GM21825 (cell line): ENCODE measurements around the gene COL6A1.
"Not testable (repeated sequence)": the region's sequence is repeated elsewhere in the genome, so short reads cannot be mapped to it uniquely, and the experiment has no call there.

Source experiments
- ATAC-seq: cut with Tn5 transposase; IDR thresholded peaks from one replicate; pipeline ENCODE4 v1.9.1; 2021; ENCODE audit warnings: mild to moderate bottlenecking, moderate library complexity; ENCODE audit not compliant: unreplicated experiment

Gene COL6A1

DNA sequence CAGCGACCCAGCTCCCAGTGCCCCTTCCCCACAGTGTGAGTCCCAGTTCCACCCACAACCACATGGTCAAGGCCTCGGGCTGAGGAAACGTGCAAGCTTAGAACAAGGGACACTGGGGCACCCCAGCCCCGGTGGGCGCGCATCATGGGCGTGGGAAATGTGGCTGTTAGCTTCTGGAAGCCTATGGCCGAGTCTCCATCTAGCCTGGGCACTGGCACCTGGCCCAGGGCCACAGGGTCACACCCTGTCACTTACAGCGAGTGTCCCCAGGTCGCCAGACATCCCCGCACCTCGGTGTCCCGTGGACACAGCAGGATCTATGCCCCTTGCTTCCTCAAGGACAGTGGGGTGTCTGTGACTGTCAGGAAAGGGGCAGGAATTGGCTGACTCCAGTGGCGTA lies 37.0 kb upstream of the COL6A1 start:
- ATAC-seq: no peak

DNA sequence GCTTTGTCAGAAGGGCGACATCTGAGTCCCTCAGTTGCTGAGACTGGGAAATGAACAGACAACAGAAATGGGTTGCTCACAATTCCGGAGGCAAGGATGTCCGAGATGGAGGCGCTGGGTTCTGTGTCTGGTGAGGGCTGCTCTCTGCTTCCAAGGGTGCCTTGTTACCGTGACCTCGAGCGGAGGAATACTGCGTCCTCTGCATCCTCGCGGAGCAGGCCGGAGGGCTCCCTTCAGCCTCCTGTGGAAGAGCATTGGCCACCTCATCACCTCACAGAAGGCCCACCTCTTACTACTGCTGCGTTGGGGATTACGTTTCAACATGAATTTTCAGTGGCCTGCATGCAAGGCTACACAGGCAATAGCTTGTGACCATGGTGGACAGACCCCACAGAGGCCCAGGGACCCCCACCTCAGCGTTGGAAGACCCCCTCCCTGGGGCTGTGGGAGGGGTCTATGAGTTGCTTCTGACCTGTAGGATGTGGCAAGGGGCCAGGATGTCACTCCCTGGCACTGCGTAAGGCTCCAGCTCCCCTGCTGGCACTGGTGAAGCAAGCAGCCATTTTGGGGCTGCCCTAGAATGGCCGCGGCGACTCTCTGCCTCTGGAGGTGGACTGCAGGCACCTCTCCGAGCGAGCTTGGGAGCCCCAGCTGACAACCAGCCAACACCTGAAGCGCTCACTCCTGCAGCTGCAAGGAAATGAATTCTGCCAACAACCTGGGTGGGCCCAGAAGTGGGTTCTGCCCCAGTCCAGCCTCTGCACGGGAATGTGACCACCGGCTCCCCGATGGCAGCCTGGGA lies 36.3 kb upstream of the COL6A1 start:
- no peak for ATAC-seq

DNA sequence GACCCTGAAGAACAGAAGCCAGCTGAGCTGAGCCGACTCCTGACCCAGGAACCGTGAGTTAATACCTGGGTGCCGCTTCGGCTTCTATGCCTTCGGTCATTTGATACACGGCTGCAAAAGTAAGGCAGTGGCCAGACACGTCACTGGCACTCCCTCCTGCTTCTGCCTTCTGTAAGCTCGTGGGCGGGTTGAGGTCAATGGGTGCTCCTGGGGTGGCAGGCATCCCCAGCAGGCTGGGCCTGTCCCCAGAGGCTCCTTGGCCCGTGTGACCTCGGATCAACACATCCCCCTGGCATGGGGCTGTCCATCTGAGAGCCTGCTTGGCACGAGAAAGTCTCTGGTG lies 35.7 kb upstream of the COL6A1 start:
- ATAC-seq: no peak

GRCh38 chr21:45947296-45947695 lies 34.3 kb upstream of the COL6A1 start:
- no peak for ATAC-seq

GRCh38 chr21:45947716-45948255 lies 33.8 kb upstream of the COL6A1 start:
- no peak for ATAC-seq

- no peak for ATAC-seq
Observed at GRCh38 chr21:45948576-45949141, 32.9 kb upstream of the COL6A1 start.

- no peak for ATAC-seq
Observed at GRCh38 chr21:45949928-45950739, 31.4 kb upstream of the COL6A1 start.

DNA sequence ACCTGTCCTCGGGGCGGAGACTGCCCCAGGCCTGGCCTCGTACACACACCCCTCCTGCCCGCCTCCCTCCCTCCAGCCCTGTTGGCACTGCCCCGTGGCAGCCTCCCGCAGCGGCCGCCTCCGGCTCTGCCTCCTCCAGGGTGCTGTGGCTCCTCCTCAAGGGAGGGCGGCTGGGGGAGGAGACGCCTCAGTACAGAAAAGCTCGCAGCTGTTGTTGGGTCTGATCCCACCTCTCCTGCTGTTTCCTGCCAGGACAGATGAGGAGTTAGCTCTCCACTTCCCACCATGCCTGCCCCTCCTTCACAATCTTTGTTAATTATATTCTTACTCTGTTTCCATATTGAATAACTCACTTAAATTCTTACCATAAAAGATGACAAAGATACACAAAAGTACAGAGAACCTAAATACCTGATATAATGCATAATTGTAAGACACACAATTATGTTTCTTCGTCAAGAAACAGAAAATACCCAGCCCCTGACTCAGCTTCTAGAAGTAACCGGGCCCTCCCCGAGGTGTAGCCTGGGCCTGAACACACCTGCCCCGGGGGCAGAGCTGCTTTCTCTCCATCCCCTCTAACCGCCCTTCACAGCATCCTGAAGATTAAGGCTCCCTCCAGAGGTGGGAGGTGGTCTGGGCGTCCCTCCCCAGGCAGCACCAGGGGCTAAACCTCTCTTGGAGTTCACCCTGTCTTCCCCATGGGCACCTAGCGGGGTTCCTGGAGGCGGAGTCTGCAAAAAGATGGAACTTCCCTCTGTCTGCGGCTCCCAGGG lies 30.6 kb upstream of the COL6A1 start:
- ATAC-seq: no peak

- ATAC-seq: no peak
Observed at GRCh38 chr21:45951676-45952075, 29.9 kb upstream of the COL6A1 start.

DNA sequence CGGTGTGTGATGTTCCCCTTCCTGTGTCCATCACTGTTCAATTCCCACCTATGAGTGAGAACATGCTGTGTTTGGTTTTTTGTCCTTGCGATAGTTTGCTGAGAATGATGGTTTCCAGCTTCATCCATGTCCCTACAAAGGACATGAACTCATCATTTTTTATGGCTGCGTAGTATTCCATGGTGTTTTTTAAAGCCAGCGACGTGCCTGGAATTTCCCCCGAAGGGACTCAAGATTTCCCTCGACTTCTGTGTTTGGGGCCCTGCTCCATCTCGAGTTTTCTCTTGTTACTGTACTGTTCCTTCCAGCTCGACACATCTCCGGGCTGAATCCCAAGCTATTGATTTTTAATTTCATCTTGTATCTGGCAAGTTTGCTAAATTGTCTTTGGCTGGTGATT lies 29.0 kb upstream of the COL6A1 start:
- not testable (repeated sequence) for ATAC-seq

DNA sequence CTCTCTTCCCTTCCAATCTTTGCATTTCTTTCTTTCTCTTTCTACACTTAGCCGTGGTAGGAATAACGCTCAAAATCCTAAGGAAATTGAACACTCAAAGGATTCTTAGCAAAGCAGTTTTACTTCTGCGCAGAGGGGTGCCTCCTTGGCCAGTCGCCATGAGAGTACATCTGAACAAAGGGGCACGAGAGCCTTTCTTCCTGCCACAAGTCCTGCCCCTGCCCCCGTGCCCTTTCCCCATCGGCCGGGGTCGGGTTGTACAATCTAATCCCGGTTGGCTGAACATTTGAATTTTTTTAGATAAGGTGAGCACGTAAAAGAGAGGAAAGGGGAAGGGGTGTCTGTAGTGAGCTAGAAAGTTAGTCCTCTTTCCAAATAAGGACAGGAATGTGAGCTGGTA lies 28.6 kb upstream of the COL6A1 start:
- ATAC-seq: no peak

DNA sequence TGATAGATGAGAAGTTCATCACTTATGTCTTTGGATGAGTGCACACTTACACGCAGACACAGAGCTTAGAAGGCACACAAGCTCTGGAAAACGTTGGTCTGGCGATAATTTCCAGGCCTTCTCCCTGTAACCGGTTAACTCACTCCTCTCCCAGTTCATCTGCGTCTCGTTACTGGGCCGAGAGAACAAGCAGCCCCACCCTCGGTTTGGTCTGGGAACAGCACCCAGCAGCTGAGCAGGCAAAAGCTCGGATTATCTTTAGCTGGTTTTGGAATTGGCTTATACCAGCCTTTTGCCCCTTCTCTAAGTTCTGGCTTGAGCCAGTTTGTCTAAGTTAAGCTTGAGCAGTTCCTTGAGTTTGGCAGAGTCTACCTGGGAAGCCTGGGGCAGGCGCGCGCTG lies 27.3 kb upstream of the COL6A1 start:
- no peak for ATAC-seq

DNA sequence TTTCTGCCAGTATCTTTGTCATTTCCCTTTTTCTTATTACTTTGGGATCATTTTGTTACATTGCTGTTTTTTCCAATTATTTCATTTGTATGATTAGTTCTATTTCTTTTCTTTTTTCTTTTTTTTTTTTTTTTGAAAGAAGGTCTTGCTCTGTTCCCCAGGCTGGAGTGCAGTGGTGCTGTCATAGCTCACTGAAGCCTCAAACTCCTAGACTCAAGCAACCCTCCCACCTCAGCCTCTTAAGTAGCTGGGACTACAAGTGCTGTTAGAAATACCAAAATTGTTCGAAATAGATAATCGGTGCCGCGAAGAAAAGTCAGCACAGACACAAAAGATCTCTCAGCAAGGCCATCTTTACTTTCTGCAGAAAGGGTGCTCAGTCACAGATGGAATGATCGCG lies 26.6 kb upstream of the COL6A1 start:
- ATAC-seq: no peak

DNA sequence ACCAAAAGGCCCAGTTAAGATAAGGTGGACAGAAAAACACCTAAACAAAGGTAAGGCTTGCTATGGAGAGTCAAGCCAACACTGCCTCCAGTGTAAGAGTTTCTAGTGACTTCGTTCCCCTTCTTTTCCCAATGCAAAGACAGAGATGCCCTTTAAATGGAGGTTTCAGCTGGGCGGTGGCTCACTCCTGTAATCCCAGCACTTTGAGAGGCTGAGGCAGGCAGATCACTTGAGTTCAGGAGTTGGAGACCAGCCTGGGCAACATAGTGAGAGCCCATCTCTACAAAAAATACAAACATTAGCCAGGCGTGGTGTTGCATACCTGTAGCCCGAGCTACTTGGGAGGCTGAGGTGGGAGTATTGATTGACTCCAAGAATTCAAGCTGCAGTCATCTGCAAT lies 24.0 kb upstream of the COL6A1 start:
- ATAC-seq: no peak

DNA sequence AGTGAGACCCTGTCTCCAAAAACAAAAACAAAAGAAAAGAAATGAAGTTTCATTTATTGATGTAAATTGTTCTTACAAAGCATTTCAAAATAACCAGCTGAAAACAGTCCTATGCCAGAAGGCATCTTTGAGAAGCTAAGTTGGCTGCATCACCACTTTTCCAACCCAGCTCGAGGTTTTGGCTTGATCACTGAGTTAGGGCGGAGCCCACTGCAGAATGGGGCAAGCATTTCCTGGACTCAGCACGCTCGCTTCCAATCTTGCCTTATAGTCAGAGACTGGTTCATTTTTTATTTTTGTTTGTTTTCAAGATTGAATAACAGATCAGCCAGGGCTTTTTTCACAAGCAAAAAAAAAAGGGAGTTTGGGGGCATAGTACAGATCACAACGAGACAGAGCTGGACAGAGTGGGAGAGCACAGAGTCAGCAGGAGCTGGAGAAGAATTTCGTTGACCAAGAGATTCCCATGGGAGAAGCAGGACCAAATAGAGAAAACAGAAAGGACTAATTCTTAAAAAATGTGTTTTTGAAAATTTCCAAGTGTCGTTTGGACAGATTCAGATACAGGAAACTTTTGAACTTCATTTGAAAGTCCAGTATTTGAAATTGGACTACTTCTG lies 23.5 kb upstream of the COL6A1 start:
- ATAC-seq: no peak

GRCh38 chr21:45959182-45959581 lies 22.4 kb upstream of the COL6A1 start:
- no peak for ATAC-seq

DNA sequence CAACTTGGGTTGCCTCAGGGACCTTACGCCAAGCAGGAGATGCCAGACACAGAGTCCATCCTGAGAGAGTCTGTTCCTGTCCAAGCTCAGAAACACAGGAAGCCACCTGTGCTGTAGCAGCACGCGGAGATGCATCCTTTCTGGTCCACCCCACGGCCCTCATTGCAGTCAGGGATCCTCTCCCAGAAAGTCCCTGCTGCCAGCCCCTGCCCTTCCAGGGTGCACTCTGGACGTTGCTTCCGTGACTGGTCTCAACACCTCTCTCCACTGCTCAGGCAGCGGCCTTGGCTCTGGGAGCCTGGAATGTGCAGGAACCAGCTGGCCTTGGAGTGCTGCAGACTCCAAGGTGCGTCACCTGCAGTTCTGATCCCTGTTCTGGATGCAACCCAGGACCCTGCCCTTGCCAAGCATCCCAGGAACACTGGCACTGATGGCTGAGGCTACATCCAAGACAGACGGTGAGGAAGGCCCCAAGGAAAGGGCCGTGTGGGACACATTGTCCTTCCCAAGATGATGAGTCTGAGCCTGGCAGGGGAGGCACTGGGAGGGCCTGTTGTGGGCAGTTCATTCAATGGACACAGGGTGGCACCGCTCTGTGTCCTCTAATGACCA lies 21.7 kb upstream of the COL6A1 start:
- ATAC-seq: no peak

DNA sequence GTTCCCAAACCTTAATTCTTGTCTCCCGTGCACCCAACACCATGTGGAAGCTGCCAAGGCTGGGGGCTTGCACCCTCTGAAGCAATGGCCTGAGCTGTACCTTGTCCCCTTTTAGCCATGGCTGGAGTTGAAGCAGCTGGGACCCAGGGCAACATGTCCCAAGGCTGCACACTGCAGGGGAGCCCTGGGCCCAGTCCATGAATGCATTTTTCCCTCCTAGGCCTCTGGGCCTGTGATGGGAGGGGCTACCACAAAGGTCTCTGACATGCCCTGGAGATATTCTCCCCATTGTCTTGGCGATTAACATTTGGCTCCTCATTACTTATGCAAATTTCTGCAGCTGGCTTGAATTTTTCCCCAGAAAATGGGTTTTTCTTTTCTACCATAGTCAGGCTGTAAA lies 20.2 kb upstream of the COL6A1 start:
- ATAC-seq: not testable (repeated sequence)

- no peak for ATAC-seq
Observed at GRCh38 chr21:45962531-45963231, 18.9 kb upstream of the COL6A1 start.

- no peak for ATAC-seq
Observed at GRCh38 chr21:45963232-45963570, 18.4 kb upstream of the COL6A1 start.
